Fibroblast of lung (primary cell): ENCODE results near the gene SYT7.

Experiments
- EZH2 ChIP-seq: IDR thresholded peaks from 2 replicates; pipeline ENCODE4 v1.5.1; 2012; ENCODE audit warnings: low read length, control low read depth, mild to moderate bottlenecking; ENCODE audit errors: missing control alignments
- TF ChIP-seq, protein P1 (sequence below), 2 donors: IDR thresholded peaks in 1 of 2; conservative IDR thresholded peaks in 1 of 2; 1 replicate in 1 of 2; 2 replicates in 1 of 2; pipeline ENCODE4 v1.5.1; 2011 to 2012; ENCODE audit warnings: low read length in 2 of 2, control low read depth in 1 of 2, inconsistent platforms in 1 of 2, low read depth in 1 of 2, mild to moderate bottlenecking in 1 of 2

DNA sequence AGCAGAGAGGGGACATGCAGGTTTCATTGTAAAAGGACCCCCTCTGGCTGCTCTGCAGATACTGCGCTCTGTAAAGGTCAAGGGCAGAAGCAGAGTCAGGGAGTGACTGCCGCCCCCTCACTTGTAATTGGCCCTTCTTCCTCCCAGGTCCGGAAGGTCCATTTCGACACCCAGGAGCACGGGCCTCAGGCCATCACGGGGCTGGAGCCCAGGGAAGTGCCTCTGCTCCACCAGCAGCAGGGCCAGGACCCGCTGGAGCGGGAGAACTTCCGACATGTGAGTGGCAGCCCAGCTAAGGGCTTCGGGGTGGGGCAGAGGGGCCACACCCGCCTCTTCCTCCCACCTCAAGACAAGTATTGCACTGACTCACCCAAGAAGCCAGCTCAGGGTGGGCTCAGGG lies 96.3 kb downstream of the SYT7 start:
- TF ChIP-seq, protein P1, sequence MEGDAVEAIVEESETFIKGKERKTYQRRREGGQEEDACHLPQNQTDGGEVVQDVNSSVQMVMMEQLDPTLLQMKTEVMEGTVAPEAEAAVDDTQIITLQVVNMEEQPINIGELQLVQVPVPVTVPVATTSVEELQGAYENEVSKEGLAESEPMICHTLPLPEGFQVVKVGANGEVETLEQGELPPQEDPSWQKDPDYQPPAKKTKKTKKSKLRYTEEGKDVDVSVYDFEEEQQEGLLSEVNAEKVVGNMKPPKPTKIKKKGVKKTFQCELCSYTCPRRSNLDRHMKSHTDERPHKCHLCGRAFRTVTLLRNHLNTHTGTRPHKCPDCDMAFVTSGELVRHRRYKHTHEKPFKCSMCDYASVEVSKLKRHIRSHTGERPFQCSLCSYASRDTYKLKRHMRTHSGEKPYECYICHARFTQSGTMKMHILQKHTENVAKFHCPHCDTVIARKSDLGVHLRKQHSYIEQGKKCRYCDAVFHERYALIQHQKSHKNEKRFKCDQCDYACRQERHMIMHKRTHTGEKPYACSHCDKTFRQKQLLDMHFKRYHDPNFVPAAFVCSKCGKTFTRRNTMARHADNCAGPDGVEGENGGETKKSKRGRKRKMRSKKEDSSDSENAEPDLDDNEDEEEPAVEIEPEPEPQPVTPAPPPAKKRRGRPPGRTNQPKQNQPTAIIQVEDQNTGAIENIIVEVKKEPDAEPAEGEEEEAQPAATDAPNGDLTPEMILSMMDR (conservative IDR thresholded peaks at IDR 0.05 in 1 of 2, IDR thresholded peaks at IDR 0.05 in 1 of 2; ENCODE audit: low read depth in 1 of 2, low read length in 2 of 2): no peak
- no peak for TF ChIP-seq EZH2
